Measurements from ENCODE around the gene GNAI3. TPM values are rescaled to one million over a fixed set of nuclear protein-coding genes. Genes with fewer than 3 reads are reported as not detected.

The GNAI3 gene
- total RNA-seq, 4 donors from 2014 or later: 5.1 to 7.2 (median 6.0) TPM

DNA sequence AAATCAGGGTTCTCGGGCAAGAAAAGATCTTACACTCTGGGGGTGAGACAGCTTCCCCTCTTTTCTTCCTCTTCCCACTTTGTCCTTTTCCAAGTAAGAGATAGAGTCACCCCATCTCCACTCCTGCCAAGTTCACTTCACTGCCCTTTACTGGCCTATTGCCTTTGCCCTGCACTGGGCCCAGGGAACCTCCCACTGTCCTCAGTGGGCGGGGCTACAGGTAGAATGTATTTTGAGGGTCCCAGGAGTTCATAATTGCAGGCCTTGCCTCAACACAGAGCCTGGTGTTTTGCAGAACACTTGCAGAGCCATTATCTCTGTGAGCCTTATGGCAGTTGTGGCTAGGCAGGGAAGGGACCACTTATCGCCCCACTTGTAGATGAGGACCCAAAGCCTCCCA lies 74.5 kb downstream of the GNAI3 start:
- Histone ChIP-seq H3K27ac (no peak overlapping the region), H3K4me3 (replicated peaks in 1 of 3) (no peak overlapping the region), H3K27me3 (no peaks in the 10 kb centered on the region), H3K4me1 (peaks cover 9 to 20% of the 10 kb centered on the region in 2 donors), H3K36me3 (peaks cover 13 to 14% of the 10 kb centered on the region in 2 donors), H3K9me3 (no peaks in the 10 kb centered on the region)
- no peak for TF ChIP-seq POLR2A (IDR thresholded peaks at IDR 0.05)
- TF ChIP-seq, protein P1, sequence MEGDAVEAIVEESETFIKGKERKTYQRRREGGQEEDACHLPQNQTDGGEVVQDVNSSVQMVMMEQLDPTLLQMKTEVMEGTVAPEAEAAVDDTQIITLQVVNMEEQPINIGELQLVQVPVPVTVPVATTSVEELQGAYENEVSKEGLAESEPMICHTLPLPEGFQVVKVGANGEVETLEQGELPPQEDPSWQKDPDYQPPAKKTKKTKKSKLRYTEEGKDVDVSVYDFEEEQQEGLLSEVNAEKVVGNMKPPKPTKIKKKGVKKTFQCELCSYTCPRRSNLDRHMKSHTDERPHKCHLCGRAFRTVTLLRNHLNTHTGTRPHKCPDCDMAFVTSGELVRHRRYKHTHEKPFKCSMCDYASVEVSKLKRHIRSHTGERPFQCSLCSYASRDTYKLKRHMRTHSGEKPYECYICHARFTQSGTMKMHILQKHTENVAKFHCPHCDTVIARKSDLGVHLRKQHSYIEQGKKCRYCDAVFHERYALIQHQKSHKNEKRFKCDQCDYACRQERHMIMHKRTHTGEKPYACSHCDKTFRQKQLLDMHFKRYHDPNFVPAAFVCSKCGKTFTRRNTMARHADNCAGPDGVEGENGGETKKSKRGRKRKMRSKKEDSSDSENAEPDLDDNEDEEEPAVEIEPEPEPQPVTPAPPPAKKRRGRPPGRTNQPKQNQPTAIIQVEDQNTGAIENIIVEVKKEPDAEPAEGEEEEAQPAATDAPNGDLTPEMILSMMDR (IDR thresholded peaks at IDR 0.05): no peak
- WGBS, 2 donors: 89 to 91% methylated on average over 3 of the region's 3 CpGs
- intact Hi-C loops (cut with DNase I): no loop called here
- no peak for DNase-seq

DNA sequence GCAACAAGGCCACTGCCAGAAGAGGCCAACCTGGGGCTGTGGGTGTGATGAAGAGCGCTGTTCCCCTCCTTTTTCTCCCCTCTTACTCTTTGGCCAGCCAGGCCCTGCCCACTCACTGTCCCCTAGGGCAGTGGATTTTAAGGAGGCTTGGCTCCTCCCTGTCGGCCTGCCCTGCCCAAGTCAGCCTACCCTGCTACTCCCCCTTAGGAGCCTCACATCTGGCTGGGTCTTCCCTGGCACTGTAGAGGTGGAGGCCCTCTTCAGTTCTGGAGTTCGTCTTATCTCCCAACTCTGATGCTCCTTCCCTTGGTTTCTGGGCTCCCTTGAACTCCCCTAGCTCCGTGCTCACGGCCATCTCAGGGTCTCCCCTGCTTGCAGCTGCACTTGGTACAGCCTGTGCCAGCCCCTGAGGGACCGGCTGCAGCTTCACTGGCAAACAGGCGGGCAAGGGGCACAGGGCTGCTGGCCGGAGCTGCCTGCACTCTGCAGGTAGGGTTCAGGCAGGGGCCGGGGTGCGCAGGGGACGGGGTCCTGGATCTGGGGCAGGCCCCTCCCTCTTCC lies 75.3 kb downstream of the GNAI3 start:
- intact Hi-C loops (cut with DNase I): no loop called here
- Histone ChIP-seq H3K27ac (no peak overlapping the region), H3K4me3 (replicated peaks in 1 of 3) (no peak overlapping the region), H3K4me1 (peaks cover 9 to 20% of the 10 kb centered on the region in 2 donors), H3K27me3 (no peaks in the 10 kb centered on the region), H3K36me3 (peaks cover 21 to 22% of the 10 kb centered on the region in 2 donors), H3K9me3 (no peaks in the 10 kb centered on the region)
- no peak for TF ChIP-seq POLR2A (IDR thresholded peaks at IDR 0.05)
- TF ChIP-seq, protein P1 (IDR thresholded peaks at IDR 0.05): no peak
- 78 to 86% methylated on average over 7 to 11 of the region's 11 CpGs for WGBS, 2 donors
- no peak for DNase-seq

DNA sequence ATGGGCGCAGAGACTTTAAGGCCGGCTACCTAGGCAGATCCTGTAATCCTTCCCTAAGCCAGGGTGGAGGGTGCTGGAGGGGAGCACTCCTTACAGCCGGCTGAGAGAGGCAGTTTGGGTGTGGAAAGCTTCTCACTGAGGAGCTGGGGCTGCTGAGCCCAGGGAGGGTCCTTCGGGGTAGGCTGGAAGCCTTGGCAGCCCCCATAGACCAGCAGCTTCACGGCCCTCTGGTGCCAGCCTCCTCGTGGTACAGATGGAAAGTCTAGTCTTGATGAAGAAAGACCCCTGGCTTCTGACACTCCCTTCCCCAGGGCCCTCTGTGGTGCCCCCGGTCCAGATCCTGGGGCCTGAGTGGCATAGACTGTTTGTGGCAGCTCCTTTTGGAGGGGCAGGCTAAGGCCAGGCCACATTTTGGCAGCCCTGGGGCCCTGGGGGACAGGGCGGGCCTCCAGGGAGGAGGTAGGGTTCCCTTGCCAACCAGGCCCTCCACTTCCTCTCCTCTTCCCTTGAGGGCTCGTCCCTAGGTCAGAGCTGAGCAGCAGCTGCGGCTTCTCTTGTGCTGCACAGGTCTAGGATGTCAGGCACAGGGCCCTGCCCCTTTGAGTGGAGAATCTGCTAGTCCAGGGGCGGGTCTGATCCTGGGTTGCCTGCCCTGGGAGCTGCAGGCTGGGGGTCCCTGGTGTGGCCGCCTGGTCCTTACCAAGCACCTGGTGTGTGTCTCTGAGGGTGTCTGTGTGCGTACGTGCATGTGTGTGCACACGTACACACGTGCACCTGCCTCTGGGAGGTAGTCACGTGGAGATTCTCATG lies 76.0 kb downstream of the GNAI3 start:
- H3K27ac ChIP-seq: no peak overlapping the region
- no peak for TF ChIP-seq POLR2A (IDR thresholded peaks at IDR 0.05)
- TF ChIP-seq, protein P1 (IDR thresholded peaks at IDR 0.05): no peak
- no peaks in the 10 kb centered on the region for H3K27me3 ChIP-seq
- 80 to 95% methylated on average over 7 to 14 of the region's 17 CpGs for WGBS, 2 donors
- H3K4me1 ChIP-seq: peaks cover 9 to 15% of the 10 kb centered on the region in 2 donors
- H3K4me3 ChIP-seq (replicated peaks in 1 of 3): no peak overlapping the region
- peaks cover 27 to 28% of the 10 kb centered on the region in 2 donors for H3K36me3 ChIP-seq
- no peaks in the 10 kb centered on the region for H3K9me3 ChIP-seq
- intact Hi-C loops (cut with DNase I): no loop called here
- no peak for DNase-seq

DNA sequence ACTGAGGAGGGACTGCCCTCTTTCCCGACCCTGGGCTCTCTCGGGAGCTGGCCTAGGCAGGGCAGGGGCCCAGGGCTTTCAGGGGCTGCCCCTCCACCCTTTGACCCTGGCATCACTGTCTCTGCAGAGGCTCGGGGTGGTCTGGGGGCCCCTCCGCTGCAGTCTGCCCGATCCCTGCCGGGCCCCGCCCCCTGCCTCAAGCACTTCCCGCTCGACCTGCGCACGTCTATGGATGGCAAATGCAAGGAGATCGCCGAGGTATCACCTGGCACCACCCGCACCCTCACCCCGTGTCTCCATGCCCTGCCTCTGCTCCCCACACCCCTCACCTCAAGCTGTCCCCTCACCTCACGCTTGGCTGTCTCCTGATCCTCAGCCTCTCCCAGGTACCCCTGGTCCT lies 76.8 kb downstream of the GNAI3 start:
- no peak overlapping the region for H3K4me3 ChIP-seq (replicated peaks in 1 of 3)
- H3K4me1 ChIP-seq: peaks cover 9 to 13% of the 10 kb centered on the region in 2 donors
- no peak for DNase-seq
- TF ChIP-seq POLR2A (IDR thresholded peaks at IDR 0.05): no peak
- TF ChIP-seq, protein P1 (IDR thresholded peaks at IDR 0.05): no peak
- 90 to 93% methylated on average over 14 to 15 of the region's 16 CpGs for WGBS, 2 donors
- H3K36me3 ChIP-seq: peaks cover 30 to 31% of the 10 kb centered on the region in 2 donors
- intact Hi-C loops (cut with DNase I): no loop called here
- no peaks in the 10 kb centered on the region for H3K9me3 ChIP-seq
- no peak overlapping the region for H3K27ac ChIP-seq
- no peaks in the 10 kb centered on the region for H3K27me3 ChIP-seq

Data from thyroid gland (tissue), 4 donors.